Measurements from ENCODE around the gene TUBB1. TPM values are rescaled to one million over a fixed set of nuclear protein-coding genes. Genes with fewer than 3 reads are reported as not detected.
A peak's percentile ranks its signal among the peaks of the same experiment; 100 is the strongest.

TUBB1 gene
- total and polyA plus RNA-seq, 8 donors: 0.04 to 1.2 (median 0.14) TPM; not detected in 1

- ATAC-seq: no peak
- intact Hi-C loops (cut with DNase I): no loop called here
- Histone ChIP-seq H3K4me1 (peaks cover 0 to 7% (median 0%) of the 10 kb centered on the region in 3 donors), H3K9me3 (no peaks in the 10 kb centered on the region), H3K4me3 (no peak overlapping the region), H3K36me3 (peaks cover 4 to 39% (median 17%) of the 10 kb centered on the region in 3 donors), H3K27ac (no peak overlapping the region), H3K27me3 (no peaks in the 10 kb centered on the region)
- TF ChIP-seq CTCF (IDR thresholded peaks at IDR 0.05): no peak
- peak in 1 of 6 donors; percentile 6 for DNase-seq
- 81 to 83% methylated on average over 5 of the region's 5 CpGs for WGBS, 2 donors
- no peak for FAIRE-seq
Observed at GRCh38 chr20:58985656-58986055, 33.6 kb upstream of the TUBB1 start.

GRCh38 chr20:58986286-58986967 is 32.8 kb upstream of the TUBB1 start:
- peak in 1 of 6 donors; percentile 20 for DNase-seq
- Histone ChIP-seq H3K4me3 (no peak overlapping the region), H3K27me3 (no peaks in the 10 kb centered on the region), H3K27ac (no peak overlapping the region), H3K4me1 (peaks cover 0 to 7% (median 0%) of the 10 kb centered on the region in 3 donors), H3K36me3 (peaks cover 4 to 47% (median 19%) of the 10 kb centered on the region in 3 donors), H3K9me3 (no peaks in the 10 kb centered on the region)
- intact Hi-C loops (cut with DNase I): no loop called here
- ATAC-seq: no peak
- no peak for FAIRE-seq
- no peak for TF ChIP-seq CTCF (IDR thresholded peaks at IDR 0.05)
- 76 to 81% methylated on average over 9 of the region's 9 CpGs for WGBS, 2 donors

- Histone ChIP-seq H3K4me1 (peaks cover 0 to 7% (median 0%) of the 10 kb centered on the region in 3 donors), H3K4me3 (no peak overlapping the region), H3K36me3 (peaks cover 4 to 52% (median 21%) of the 10 kb centered on the region in 3 donors), H3K27ac (no peak overlapping the region), H3K27me3 (no peaks in the 10 kb centered on the region), H3K9me3 (no peaks in the 10 kb centered on the region)
- peak in 2 of 6 donors; percentile 4 to 22 for DNase-seq
- peak in 2 of 4 donors; percentile 42 to 61 for ATAC-seq
- 82 to 83% methylated on average over 8 of the region's 8 CpGs for WGBS, 2 donors
- intact Hi-C loops (cut with DNase I): no loop called here
- no peak for FAIRE-seq
- no peak for TF ChIP-seq CTCF (IDR thresholded peaks at IDR 0.05)
Observed at GRCh38 chr20:58986968-58987517, 32.2 kb upstream of the TUBB1 start.

GRCh38 chr20:58987790-58988564 is 31.3 kb upstream of the TUBB1 start:
- Histone ChIP-seq H3K27ac (no peak overlapping the region), H3K4me3 (no peak overlapping the region), H3K36me3 (peaks cover 4 to 62% (median 25%) of the 10 kb centered on the region in 3 donors), H3K27me3 (no peaks in the 10 kb centered on the region), H3K9me3 (no peaks in the 10 kb centered on the region), H3K4me1 (no peaks in the 10 kb centered on the region)
- DNase-seq (peak in 2 of 6 donors; percentile 1 to 21), ATAC-seq (no peak), FAIRE-seq (no peak)
- intact Hi-C loops (cut with DNase I): no loop called here
- 76 to 84% methylated on average over 9 of the region's 9 CpGs for WGBS, 2 donors
- TF ChIP-seq CTCF (IDR thresholded peaks at IDR 0.05): no peak
